ENCODE data around the gene SP4.

The SP4 gene

GRCh38 chr7:21448974-21449373 lies 21.1 kb downstream of the SP4 start:
- no peak for DNase-seq

GRCh38 chr7:21450076-21450475 lies 22.2 kb downstream of the SP4 start:
- no peak for DNase-seq

GRCh38 chr7:21450941-21451340 lies 23.1 kb downstream of the SP4 start:
- DNase-seq: no peak

GRCh38 chr7:21454182-21454581 lies 26.3 kb downstream of the SP4 start:
- no peak for DNase-seq

- no peak for DNase-seq
These were observed 27.0 kb downstream of the SP4 start for GRCh38 chr7:21454906-21455305.

DNA sequence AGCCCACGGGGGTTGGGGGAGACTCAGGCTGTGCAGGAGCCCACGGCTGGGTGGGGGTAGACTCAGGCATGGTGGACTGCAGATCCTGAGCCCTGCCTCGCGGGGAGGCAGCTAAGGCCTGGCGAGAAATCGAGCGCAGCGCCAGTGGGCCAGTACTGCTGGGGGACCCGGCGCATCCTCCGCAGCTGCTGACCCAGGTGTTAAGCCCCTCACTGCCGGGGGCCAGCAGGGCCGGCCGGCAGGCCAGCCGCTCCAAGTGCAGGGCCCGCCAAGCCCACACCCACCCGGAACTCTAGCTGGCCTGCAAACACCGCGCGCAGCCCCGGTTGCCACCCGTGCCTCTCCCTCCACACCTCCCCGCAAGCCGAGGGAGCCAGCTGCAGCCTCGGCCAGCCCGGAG lies 33.4 kb downstream of the SP4 start:
- no peak for DNase-seq

GRCh38 chr7:21462081-21462480 lies 34.2 kb downstream of the SP4 start:
- DNase-seq: no peak

DNA sequence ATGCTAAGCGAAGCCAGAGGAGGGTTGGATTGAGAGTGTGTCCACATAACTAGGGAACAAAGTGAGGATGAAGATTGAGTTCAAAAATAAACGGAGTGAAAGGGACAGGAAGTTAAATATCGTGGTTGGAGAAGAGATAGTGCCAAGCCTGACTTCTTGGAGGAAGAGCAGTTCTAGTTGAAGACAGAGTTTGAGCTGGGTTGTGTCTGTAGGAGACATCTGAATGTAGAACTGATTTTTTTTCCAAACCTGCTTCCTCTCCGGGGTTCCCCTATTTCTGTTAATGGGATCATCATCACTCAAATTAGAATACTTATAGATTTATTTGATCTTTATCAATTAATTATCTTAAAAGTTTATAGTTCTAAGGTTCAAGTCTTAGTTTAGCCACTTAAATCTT lies 35.6 kb downstream of the SP4 start:
- no peak for DNase-seq

- DNase-seq: no peak
These were observed 41.1 kb downstream of the SP4 start for GRCh38 chr7:21468969-21469368.

DNA sequence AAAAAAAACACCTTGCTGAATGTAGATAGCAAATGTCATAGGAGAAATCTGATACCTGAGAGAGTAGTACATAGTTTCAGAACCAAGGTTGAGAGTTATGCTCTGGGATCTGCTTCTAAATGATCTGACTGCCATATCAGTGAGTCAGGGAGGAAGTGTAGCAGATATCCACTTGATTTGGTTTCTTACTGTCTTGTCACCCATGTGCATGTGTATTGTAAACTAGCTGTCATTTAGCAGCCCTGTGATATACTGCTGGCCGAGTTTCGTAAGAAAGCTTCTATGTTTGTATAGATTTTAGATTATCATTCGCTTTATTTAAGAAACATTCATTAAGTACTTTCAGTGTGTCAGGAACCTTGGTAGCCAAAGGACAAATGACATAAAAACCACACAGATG lies 42.0 kb downstream of the SP4 start:
- DNase-seq: no peak

DNA sequence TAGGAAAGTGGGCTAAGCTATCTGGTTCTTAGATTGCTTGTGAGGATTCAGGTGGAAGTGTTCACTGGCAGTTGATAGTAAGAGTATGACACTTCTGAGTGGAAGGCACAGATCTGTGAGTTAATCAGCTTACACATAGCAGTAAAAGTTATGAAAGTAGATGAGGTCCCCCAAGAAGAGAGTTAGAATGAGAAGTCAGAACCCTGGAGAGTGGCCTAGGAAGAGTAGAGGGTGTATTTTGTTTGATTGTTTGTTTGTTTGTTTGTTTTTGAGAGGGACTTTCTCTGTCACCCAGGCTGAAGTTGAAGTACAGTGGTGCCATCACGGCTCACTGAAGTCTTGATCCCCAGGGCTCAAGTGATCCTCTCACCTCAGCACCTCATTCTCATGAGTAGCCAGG lies 44.1 kb downstream of the SP4 start:
- DNase-seq: no peak

GRCh38 chr7:21476429-21476828 lies 48.5 kb downstream of the SP4 start:
- DNase-seq: no peak

DNA sequence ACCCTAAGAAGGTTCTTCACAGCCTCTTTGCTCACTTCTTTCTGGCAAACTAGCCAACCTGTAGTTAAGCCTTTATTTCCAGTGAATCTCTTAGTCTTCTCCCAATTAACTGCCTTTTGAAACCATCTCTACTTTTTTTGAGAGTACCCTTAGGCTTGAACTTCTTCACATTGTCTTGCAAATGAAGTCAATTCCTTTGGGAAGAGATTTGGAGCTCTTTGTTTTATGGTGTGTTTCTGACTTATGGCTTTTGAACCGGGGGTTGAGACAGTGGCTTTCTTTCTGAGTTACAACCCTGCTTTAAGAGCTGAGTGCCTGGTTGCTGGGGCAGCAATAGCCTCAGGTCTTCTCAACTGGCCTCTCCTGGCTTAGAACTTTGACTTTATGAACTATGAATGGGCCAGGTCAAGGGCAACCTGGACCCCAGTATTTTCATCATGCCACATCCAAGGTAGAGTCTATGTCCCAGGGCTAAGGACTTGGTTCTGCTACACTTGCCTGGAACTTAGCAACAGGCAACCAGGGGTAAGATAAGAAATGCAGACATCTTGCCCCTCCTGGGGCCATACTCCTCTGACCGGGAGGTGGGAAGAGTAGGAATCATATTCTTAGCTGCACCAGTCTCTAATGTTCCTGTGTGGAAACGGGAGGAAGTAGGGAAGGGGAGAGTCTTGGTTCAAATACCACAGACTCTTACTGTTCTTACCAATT lies 53.0 kb downstream of the SP4 start:
- DNase-seq: no peak

DNA sequence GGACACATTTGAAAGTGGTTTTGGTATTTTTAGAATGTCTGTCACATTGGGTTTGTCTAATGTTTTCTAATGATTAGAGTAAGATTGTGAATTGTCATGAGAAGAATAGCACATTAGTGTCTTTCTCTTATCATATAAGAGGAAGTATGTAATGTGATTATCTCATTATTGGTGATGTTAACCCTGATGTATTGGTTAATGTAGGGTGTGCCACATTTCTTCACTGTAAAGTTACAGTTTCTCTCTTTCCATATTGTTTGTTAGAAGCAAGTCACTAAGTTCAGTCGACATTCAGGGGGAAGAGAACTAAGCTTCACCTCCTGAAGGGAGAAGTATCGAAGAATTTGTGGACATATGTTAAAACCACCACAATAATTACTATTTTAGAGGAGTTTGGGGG lies 58.6 kb downstream of the SP4 start:
- DNase-seq: no peak

DNA sequence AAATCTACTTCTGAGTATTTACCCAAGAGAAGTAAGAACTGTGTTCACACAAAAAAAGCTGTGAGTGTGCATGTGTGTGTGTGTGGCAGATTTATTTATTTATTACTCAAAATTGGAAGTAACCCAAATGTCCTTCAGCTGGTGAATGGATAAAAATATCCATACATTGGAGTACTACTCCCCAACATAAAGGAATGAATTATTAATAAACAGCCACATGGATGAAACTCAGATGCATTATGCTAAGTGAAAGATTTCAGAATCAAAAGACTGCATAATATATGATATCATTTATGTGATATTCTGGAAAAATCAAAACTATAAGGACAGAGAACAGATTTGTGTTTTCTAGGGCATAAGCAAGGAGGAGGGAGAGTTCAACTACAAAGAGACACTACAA lies 67.8 kb downstream of the SP4 start:
- no peak for DNase-seq

DNA sequence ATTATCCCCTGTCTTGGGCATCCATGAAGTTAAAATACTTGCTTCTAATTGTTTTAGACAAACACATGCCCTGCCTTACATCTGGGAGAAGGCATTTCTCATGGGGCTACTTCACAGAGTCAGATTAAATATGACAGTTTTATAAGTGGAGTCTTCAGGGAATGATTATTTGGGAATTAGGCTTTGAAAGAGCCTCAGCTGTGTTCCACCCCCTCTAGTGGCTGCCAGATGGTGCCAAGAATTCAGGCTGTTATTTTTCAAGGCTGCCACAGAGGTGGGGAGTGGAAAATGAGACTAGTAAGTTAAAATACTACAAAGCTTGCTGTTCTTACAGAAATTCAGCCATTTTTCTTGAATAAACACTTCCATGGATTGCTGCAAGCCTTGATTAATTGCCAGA lies 69.2 kb downstream of the SP4 start:
- DNase-seq: no peak

- DNase-seq: no peak
These were observed 72.4 kb downstream of the SP4 start for GRCh38 chr7:21500117-21500832.

DNA sequence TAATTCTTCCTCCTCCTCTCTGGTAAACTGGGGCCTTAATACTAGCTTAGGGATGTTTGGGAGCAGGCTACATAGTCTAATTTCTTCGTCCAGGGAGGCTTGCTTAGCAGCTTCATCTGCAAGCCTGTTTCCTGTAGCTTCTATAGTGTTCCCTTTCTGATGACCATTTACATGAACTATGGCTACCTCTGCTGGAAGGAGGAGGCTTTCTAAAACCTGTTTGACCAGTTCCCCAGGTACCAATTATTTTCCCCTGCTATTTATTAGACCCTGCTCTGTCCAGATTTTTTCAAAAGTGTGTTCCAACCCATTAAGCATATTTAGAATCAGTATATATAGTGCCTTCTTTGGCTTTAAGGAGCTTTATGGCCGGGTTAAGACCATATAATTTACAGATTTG lies 76.1 kb downstream of the SP4 start:
- no peak for DNase-seq

- peak; percentile 5 for DNase-seq
These were observed 79.9 kb downstream of the SP4 start for GRCh38 chr7:21507627-21508343.

DNA sequence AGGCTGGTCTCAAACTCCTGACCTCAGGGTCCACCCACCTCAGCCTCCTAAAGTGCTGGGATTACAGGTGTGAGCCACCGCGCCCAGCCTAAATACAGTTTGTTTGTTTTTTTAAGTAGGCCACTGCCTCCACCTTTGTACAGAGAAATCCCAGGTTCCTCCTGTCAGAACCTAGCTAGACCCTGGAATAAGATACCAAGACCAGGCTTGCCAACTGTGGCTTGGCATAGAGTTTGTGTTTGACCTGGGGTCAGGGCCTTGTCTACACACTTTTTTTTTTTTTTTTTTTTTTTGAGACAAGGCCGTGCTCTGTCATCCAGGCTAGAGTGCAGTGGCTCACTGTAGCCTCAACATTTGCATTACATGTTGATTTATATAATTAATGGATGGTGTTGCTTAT lies 80.7 kb downstream of the SP4 start:
- DNase-seq: no peak

GRCh38 chr7:21514062-21514461 lies 86.2 kb downstream of the SP4 start:
- no peak for DNase-seq

DNA sequence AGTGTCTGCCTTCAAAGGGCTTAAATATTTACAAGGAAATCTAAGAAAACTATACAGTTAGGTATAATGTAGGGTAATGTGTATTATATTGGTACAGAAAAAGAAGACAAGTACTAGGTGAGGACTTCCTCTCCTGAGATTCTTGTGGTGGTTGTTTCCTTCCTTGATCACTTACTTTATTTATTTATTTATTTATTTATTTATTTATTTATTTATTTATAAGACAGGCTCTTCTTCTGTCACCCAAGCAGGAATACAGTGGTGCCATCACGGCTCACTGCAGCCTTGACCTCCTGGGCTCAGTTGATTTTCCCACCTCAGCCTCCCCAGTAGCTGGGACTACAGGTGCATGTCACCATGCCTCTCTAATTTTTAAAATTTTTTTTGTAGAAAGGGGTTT lies 96.8 kb downstream of the SP4 start:
- no peak for DNase-seq

GRCh38 chr7:21526007-21526406 lies 98.1 kb downstream of the SP4 start:
- DNase-seq: no peak

GRCh38 chr7:21526448-21526847 lies 98.6 kb downstream of the SP4 start:
- no peak for DNase-seq
